Astrocyte (in vitro differentiated cells and primary cell): ENCODE results near the gene UVRAG. TPM values are rescaled to one million over a fixed set of nuclear protein-coding genes. Genes with fewer than 3 reads are reported as not detected.

Source experiments
- DNase-seq: peaks from one replicate; pipeline ENCODE4 v3.0.0-alpha.2; 2010; ENCODE audit warnings: low read depth
- FAIRE-seq: peaks from 2 replicates; lab custom pipeline; 2011; peaks lifted over from hg19 to GRCh38; lab: Jason Lieb, UNC
- H2AFZ ChIP-seq: 2 replicates; pipeline ENCODE4 v1.6.0; 2012; ENCODE audit warnings: low read depth, low read length, inconsistent platforms
- H3K27ac ChIP-seq: 2 replicates; pipeline ENCODE4 v1.5.1; 2011; ENCODE audit warnings: low read depth, low read length, inconsistent platforms
- H3K27me3 ChIP-seq: 2 replicates; pipeline ENCODE4 v1.6.0; 2011; ENCODE audit warnings: low read length, inconsistent platforms; ENCODE audit not compliant: insufficient read depth
- H3K36me3 ChIP-seq: 2 replicates; pipeline ENCODE4 v1.5.1; 2011; ENCODE audit warnings: low read length, inconsistent platforms; ENCODE audit not compliant: insufficient read depth
- H3K4me1 ChIP-seq: 2 replicates; pipeline ENCODE4 v1.5.1; 2011; ENCODE audit warnings: low read length, inconsistent platforms; ENCODE audit not compliant: insufficient read depth
- H3K4me2 ChIP-seq: 2 replicates; pipeline ENCODE4 v1.6.0; 2012; ENCODE audit warnings: low read length, inconsistent platforms
- H3K4me3 ChIP-seq: 2 replicates; pipeline ENCODE4 v1.5.1; 2011; ENCODE audit warnings: low read depth, mild to moderate bottlenecking, low read length, inconsistent platforms; ENCODE audit not compliant: insufficient read depth
- H3K79me2 ChIP-seq: 2 replicates; pipeline ENCODE4 v1.6.0; 2012; ENCODE audit warnings: mild to moderate bottlenecking, low read length, inconsistent platforms; ENCODE audit not compliant: insufficient read depth
- H3K9ac ChIP-seq: 2 replicates; pipeline ENCODE4 v1.6.0; 2012; ENCODE audit warnings: mild to moderate bottlenecking, low read length, inconsistent platforms
- H3K9me3 ChIP-seq: 2 replicates; pipeline ENCODE4 v1.5.1; 2012; ENCODE audit warnings: low read depth, mild to moderate bottlenecking, low read length, inconsistent platforms; ENCODE audit not compliant: insufficient read depth
- H4K20me1 ChIP-seq: 2 replicates; pipeline ENCODE4 v1.6.0; 2012; ENCODE audit warnings: low read length, inconsistent platforms; ENCODE audit not compliant: insufficient read depth
- H3K27ac Mint-ChIP-seq: one replicate; pipeline ENCODE4 v1.8.0; 2021; ENCODE audit warnings: mild to moderate bottlenecking, mixed read lengths; ENCODE audit not compliant: unreplicated experiment
- H3K27me3 Mint-ChIP-seq: one replicate; pipeline ENCODE4 v1.8.0; 2021; ENCODE audit warnings: low read depth, mixed read lengths; ENCODE audit not compliant: unreplicated experiment
- H3K36me3 Mint-ChIP-seq: one replicate; pipeline ENCODE4 v1.8.0; 2021; ENCODE audit warnings: low read depth, mixed read lengths; ENCODE audit not compliant: unreplicated experiment
- H3K4me1 Mint-ChIP-seq: one replicate; pipeline ENCODE4 v1.8.0; 2021; ENCODE audit warnings: low read depth, mixed read lengths; ENCODE audit not compliant: unreplicated experiment
- H3K4me3 Mint-ChIP-seq: one replicate; pipeline ENCODE4 v1.8.0; 2021; ENCODE audit warnings: mild to moderate bottlenecking, moderate library complexity, mixed read lengths; ENCODE audit not compliant: unreplicated experiment
- H3K9me3 Mint-ChIP-seq: one replicate; pipeline ENCODE4 v1.8.0; 2021; ENCODE audit warnings: mild to moderate bottlenecking, mixed read lengths; ENCODE audit not compliant: unreplicated experiment
- EZH2 ChIP-seq: IDR thresholded peaks from 2 replicates; pipeline ENCODE4 v1.6.1; 2012; ENCODE audit warnings: mild to moderate bottlenecking, low read length, inconsistent platforms; ENCODE audit not compliant: insufficient read depth
- total RNA-seq: library from RNA; stranded (reverse); gene quantifications from 2 replicates; pipeline ENCODE4 v1.2.1, GENCODE V29; 2021
- TF ChIP-seq, protein P1 (sequence below): IDR thresholded peaks from 2 replicates; pipeline ENCODE4 v1.5.1; 2011; ENCODE audit warnings: low read depth, mild to moderate bottlenecking, inconsistent platforms, low read length, moderate library complexity; ENCODE audit not compliant: insufficient read depth

Gene UVRAG
- total RNA-seq, 1 donor from 2014 or later: 15.3 TPM

DNA sequence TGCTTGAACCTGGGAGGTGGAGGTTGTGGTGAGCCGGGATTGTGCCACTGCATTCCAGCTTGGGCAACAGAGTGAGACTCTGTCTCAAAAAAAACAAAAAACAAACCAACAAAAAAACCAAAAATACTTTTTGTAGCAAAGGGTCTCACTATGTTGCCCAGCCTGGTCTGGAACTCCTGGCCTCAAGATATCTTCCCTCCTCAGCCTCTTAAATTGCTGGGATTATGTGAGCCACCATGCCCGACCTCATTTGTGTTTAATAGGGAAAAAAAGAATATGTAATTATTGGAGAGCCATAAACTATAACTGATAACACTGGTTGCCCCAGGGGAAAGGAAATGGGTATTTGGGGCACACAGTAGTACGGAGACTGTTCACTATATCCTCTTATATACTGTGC lies 19.7 kb downstream of the UVRAG start:
- peaks cover 12% of the 10 kb centered on the region for H4K20me1 ChIP-seq
- FAIRE-seq: no peak

DNA sequence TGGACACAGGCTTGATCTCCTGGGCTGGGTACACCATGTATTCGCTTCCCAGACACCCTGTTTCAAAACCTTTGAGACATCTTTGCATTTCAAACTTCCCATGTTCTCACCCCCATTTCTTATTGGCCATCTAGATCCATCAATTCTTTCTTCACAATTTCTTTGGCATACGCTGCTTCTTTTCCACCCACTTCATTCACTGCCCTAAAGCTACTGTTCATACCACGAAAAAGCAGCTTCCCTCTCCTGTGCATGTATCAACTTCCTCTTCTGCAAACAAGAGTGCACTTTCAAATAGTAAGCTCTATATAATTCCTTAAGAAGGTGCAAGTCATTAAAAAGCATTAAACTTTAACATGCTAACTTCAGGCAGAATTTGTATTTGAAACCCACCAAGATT lies 21.4 kb downstream of the UVRAG start:
- no peaks in the 10 kb centered on the region for H3K4me1 Mint-ChIP-seq
- Histone ChIP-seq H3K79me2 (peaks cover 14% of the 10 kb centered on the region), H3K4me2 (no peak overlapping the region), H3K9ac (no peak overlapping the region), H4K20me1 (peaks cover 20% of the 10 kb centered on the region), H3K4me1 (no peaks in the 10 kb centered on the region), H3K4me3 (no peak overlapping the region), H3K36me3 (no peaks in the 10 kb centered on the region), H3K27ac (no peak overlapping the region), H3K27me3 (no peaks in the 10 kb centered on the region), H2AFZ (no peak overlapping the region), H3K9me3 (no peaks in the 10 kb centered on the region)
- H3K36me3 Mint-ChIP-seq: peaks cover 5% of the 10 kb centered on the region
- no peaks in the 10 kb centered on the region for H3K9me3 Mint-ChIP-seq
- no peak for DNase-seq
- no peak overlapping the region for H3K4me3 Mint-ChIP-seq
- no peak for FAIRE-seq
- H3K27ac Mint-ChIP-seq: no peak overlapping the region
- TF ChIP-seq, protein P1, sequence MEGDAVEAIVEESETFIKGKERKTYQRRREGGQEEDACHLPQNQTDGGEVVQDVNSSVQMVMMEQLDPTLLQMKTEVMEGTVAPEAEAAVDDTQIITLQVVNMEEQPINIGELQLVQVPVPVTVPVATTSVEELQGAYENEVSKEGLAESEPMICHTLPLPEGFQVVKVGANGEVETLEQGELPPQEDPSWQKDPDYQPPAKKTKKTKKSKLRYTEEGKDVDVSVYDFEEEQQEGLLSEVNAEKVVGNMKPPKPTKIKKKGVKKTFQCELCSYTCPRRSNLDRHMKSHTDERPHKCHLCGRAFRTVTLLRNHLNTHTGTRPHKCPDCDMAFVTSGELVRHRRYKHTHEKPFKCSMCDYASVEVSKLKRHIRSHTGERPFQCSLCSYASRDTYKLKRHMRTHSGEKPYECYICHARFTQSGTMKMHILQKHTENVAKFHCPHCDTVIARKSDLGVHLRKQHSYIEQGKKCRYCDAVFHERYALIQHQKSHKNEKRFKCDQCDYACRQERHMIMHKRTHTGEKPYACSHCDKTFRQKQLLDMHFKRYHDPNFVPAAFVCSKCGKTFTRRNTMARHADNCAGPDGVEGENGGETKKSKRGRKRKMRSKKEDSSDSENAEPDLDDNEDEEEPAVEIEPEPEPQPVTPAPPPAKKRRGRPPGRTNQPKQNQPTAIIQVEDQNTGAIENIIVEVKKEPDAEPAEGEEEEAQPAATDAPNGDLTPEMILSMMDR: no peak
- TF ChIP-seq EZH2: no peak
- H3K27me3 Mint-ChIP-seq: no peaks in the 10 kb centered on the region

More for the DNA sequence above, 19.7 kb downstream of the UVRAG start:
- H3K9me3 ChIP-seq: no peaks in the 10 kb centered on the region
- no peaks in the 10 kb centered on the region for H3K36me3 ChIP-seq
- TF ChIP-seq EZH2: no peak
- TF ChIP-seq, protein P1: no peak
- Mint-ChIP-seq H3K27ac (no peak overlapping the region), H3K4me1 (no peaks in the 10 kb centered on the region), H3K4me3 (no peak overlapping the region), H3K27me3 (no peaks in the 10 kb centered on the region), H3K36me3 (peaks cover 5% of the 10 kb centered on the region), H3K9me3 (no peaks in the 10 kb centered on the region)
- no peaks in the 10 kb centered on the region for H3K27me3 ChIP-seq
- DNase-seq: no peak
- H3K4me1 ChIP-seq: no peaks in the 10 kb centered on the region
- H3K9ac ChIP-seq: no peak overlapping the region
- H3K79me2 ChIP-seq: peaks cover 16% of the 10 kb centered on the region
- H3K4me3 ChIP-seq: no peak overlapping the region
- H3K4me2 ChIP-seq: no peak overlapping the region
- H3K27ac ChIP-seq: no peak overlapping the region
- no peak overlapping the region for H2AFZ ChIP-seq

DNA sequence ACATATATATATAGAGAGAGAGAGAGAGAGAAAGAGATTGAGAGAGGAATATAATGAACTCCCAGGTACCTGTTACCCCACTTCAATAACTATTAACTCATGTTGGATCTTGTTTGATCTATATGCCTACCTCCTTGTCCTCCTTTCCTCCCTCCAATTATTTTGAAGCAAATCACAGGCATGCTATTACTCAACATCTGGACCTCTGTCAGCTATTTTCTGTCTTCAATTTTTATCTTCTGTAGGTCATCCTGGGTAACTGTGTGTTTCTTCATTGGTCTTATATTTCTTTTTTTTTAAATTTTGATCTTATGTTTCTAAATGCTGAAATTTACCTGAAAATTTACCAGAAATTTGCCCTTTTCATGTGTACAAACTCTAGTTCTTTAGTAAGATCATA lies 24.8 kb downstream of the UVRAG start:
- peaks cover 11% of the 10 kb centered on the region for H3K79me2 ChIP-seq
- H2AFZ ChIP-seq: no peak overlapping the region
- Mint-ChIP-seq H3K9me3 (no peaks in the 10 kb centered on the region), H3K4me3 (no peak overlapping the region), H3K27ac (no peak overlapping the region), H3K4me1 (no peaks in the 10 kb centered on the region), H3K27me3 (no peaks in the 10 kb centered on the region), H3K36me3 (peaks cover 7% of the 10 kb centered on the region)
- TF ChIP-seq, protein P1: no peak
- TF ChIP-seq EZH2: no peak
- no peak overlapping the region for H3K4me2 ChIP-seq
- H3K9ac ChIP-seq: no peak overlapping the region
- peaks cover 15% of the 10 kb centered on the region for H4K20me1 ChIP-seq
- no peaks in the 10 kb centered on the region for H3K27me3 ChIP-seq
- H3K9me3 ChIP-seq: no peaks in the 10 kb centered on the region
- no peak for DNase-seq
- H3K36me3 ChIP-seq: no peaks in the 10 kb centered on the region
- no peak overlapping the region for H3K4me3 ChIP-seq
- FAIRE-seq: no peak
- H3K27ac ChIP-seq: no peak overlapping the region
- no peaks in the 10 kb centered on the region for H3K4me1 ChIP-seq
